ENCODE data around the gene TNIP2.

The TNIP2 gene

DNA sequence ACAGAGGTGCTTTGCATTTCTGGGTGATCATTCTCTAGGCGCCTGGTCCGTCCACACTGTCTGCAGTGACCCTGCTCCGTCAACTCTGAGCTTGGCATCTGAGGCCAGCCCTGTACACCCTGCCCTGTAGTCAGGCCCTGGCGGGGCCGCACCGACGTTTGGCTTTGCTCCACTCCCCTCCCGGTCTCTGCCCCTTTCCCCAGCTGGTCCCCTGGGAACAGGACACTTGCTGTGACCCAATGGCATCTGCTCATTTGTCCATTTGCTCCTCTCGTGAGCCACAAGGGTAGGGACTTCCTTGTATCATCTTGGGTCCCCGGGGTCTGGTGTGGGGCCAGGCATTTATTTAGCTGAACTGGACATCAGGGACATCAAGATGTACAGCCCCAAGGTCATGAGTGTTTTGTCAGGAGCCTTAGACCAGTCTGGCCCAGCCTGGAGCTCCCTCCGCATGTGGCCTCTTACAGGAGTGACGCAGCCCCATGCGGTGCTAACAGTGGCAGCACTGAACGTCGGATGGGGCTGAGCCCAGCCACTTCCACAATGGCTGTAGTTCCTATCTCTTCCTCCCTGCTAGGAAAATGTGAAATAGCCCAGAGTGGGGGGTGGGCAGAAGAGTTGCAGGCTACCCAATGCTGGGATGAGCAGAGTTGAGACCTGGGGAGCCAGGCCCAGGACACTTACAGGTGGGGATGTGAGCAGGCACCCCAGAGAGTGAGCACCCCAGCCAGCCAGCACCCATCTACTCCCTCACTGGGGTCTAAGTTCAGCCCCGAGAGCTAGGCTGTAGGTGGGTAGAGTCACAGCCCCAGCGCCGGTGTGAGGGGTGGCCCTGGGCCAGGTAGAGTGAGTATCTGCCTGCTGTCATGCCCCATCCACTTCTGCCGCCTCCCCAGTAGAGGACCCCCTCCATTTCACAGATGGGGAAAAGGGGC is 34.7 kb upstream of the TNIP2 start:
- H3K9me3 ChIP-seq (ENCODE audit: control insufficient read depth, low read length) = no peaks in the 10 kb centered on the region
- H2BK12ac ChIP-seq (ENCODE audit: low read length in 2 of 2) = peak overlapping the region in 1 of 2 experiments; percentile 34
- no peak overlapping the region for H3K23ac ChIP-seq (ENCODE audit: low read length in 2 of 2)
- peaks cover 0 to 3% of the 10 kb centered on the region in 2 experiments for H3K36me3 ChIP-seq (ENCODE audit: control insufficient read depth in 1 of 2, insufficient read depth in 2 of 2, low read depth in 1 of 2, low read length in 2 of 2)
- 80% methylated on average over 19 of the region's 19 CpGs for WGBS
- H4K91ac ChIP-seq (ENCODE audit: low read length) = peak overlapping the region; percentile 21
- no peaks in the 10 kb centered on the region for H3K79me1 ChIP-seq (replicated peaks; ENCODE audit: low read length, poor library complexity, severe bottlenecking)
- H3K18ac ChIP-seq (ENCODE audit: low read depth in 1 of 2, low read length in 2 of 2) = no peak overlapping the region
- H4K8ac ChIP-seq (ENCODE audit: low read length) = no peak overlapping the region
- H2AK5ac ChIP-seq (ENCODE audit: low read length, severe bottlenecking) = no peak overlapping the region
- H3K4me3 ChIP-seq (ENCODE audit: insufficient read depth in 1 of 2, low read depth in 1 of 2, low read length in 2 of 2) = no peak overlapping the region
- no peak overlapping the region for H3K14ac ChIP-seq (ENCODE audit: low read length in 2 of 2)
- H3K4me1 ChIP-seq (ENCODE audit: control insufficient read depth, insufficient read depth, low read depth, low read length) = peaks cover 36% of the 10 kb centered on the region
- H2BK120ac ChIP-seq (ENCODE audit: low read depth, low read length) = no peak overlapping the region
- no peak overlapping the region for H3K4ac ChIP-seq (ENCODE audit: low read depth in 1 of 2, low read length in 2 of 2)
- H3K9ac ChIP-seq (ENCODE audit: low read length) = no peak overlapping the region
- H2BK15ac ChIP-seq (ENCODE audit: low read depth, poor library complexity, severe bottlenecking) = no peak overlapping the region
- H3K27ac ChIP-seq (ENCODE audit: low read length, poor library complexity, severe bottlenecking) = no peak overlapping the region
- no peak overlapping the region for H3K4me2 ChIP-seq (ENCODE audit: low read length, poor library complexity, severe bottlenecking)
- H2AFZ ChIP-seq (ENCODE audit: low read depth, low read length) = no peak overlapping the region
- no peak overlapping the region for H2BK5ac ChIP-seq (ENCODE audit: low read depth, low read length, poor library complexity, severe bottlenecking)
- no peaks in the 10 kb centered on the region for H3K27me3 ChIP-seq (ENCODE audit: control insufficient read depth in 1 of 2, insufficient read depth in 1 of 2, low read length in 2 of 2)
- no peak for DNase-seq

- Histone ChIP-seq H2BK120ac (ENCODE audit: low read depth, low read length) (no peak overlapping the region), H3K4me2 (ENCODE audit: low read length, poor library complexity, severe bottlenecking) (no peak overlapping the region), H3K9me3 (ENCODE audit: control insufficient read depth, low read length) (no peaks in the 10 kb centered on the region), H3K27me3 (ENCODE audit: control insufficient read depth in 1 of 2, insufficient read depth in 1 of 2, low read length in 2 of 2) (no peaks in the 10 kb centered on the region), H2BK12ac (ENCODE audit: low read length in 2 of 2) (peak overlapping the region; percentile 19), H2AFZ (ENCODE audit: low read depth, low read length) (no peak overlapping the region), H4K8ac (ENCODE audit: low read length) (no peak overlapping the region), H3K23ac (ENCODE audit: low read length in 2 of 2) (no peak overlapping the region), H3K79me1 (replicated peaks; ENCODE audit: low read length, poor library complexity, severe bottlenecking) (no peaks in the 10 kb centered on the region), H2BK5ac (ENCODE audit: low read depth, low read length, poor library complexity, severe bottlenecking) (no peak overlapping the region), H4K91ac (ENCODE audit: low read length) (peak overlapping the region; percentile 54), H3K14ac (ENCODE audit: low read length in 2 of 2) (no peak overlapping the region), H3K27ac (ENCODE audit: low read length, poor library complexity, severe bottlenecking) (no peak overlapping the region), H3K4ac (ENCODE audit: low read depth in 1 of 2, low read length in 2 of 2) (no peak overlapping the region), H3K4me1 (ENCODE audit: control insufficient read depth, insufficient read depth, low read depth, low read length) (peaks cover 27% of the 10 kb centered on the region), H3K4me3 (ENCODE audit: insufficient read depth in 1 of 2, low read depth in 1 of 2, low read length in 2 of 2) (no peak overlapping the region), H3K36me3 (ENCODE audit: control insufficient read depth in 1 of 2, insufficient read depth in 2 of 2, low read depth in 1 of 2, low read length in 2 of 2) (no peaks in the 10 kb centered on the region), H2BK15ac (ENCODE audit: low read depth, poor library complexity, severe bottlenecking) (peak overlapping the region; percentile 9), H3K18ac (ENCODE audit: low read depth in 1 of 2, low read length in 2 of 2) (no peak overlapping the region), H2AK5ac (ENCODE audit: low read length, severe bottlenecking) (no peak overlapping the region), H3K9ac (ENCODE audit: low read length) (no peak overlapping the region)
- WGBS = 86% methylated on average over 14 of the region's 24 CpGs
- no peak for DNase-seq
Observed at GRCh38 chr4:2789793-2790582, 33.9 kb upstream of the TNIP2 start.

DNA sequence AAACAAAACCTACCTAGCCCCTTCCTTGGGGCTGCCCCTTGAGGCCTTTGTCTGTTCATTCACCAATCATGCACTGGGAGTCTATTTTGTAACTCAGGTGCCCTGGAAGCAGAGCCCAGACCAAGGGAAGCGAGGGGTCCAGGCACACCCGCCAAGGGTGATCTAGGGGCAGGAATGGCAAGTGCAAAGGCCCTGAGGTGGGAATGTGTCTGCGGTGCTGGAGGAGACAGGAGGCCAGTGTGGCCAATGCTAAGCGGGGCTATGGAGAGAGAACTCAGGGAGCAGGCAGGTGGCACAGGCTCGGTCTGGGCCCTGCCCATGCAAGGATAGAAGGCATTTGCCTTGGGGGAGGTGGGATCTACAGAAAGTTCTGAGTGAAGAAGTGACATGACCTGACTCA is 33.2 kb upstream of the TNIP2 start:
- Histone ChIP-seq H2BK5ac (ENCODE audit: low read depth, low read length, poor library complexity, severe bottlenecking) (no peak overlapping the region), H3K18ac (ENCODE audit: low read depth in 1 of 2, low read length in 2 of 2) (no peak overlapping the region), H3K4ac (ENCODE audit: low read depth in 1 of 2, low read length in 2 of 2) (no peak overlapping the region), H3K4me3 (ENCODE audit: insufficient read depth in 1 of 2, low read depth in 1 of 2, low read length in 2 of 2) (no peak overlapping the region), H3K9ac (ENCODE audit: low read length) (no peak overlapping the region), H2BK12ac (ENCODE audit: low read length in 2 of 2) (no peak overlapping the region), H4K8ac (ENCODE audit: low read length) (no peak overlapping the region), H4K91ac (ENCODE audit: low read length) (peak overlapping the region; percentile 54), H3K9me3 (ENCODE audit: control insufficient read depth, low read length) (no peaks in the 10 kb centered on the region), H3K23ac (ENCODE audit: low read length in 2 of 2) (no peak overlapping the region), H3K14ac (ENCODE audit: low read length in 2 of 2) (no peak overlapping the region), H3K4me1 (ENCODE audit: control insufficient read depth, insufficient read depth, low read depth, low read length) (peaks cover 21% of the 10 kb centered on the region), H2AK5ac (ENCODE audit: low read length, severe bottlenecking) (no peak overlapping the region), H2BK120ac (ENCODE audit: low read depth, low read length) (no peak overlapping the region), H3K79me1 (replicated peaks; ENCODE audit: low read length, poor library complexity, severe bottlenecking) (no peaks in the 10 kb centered on the region), H3K27me3 (ENCODE audit: control insufficient read depth in 1 of 2, insufficient read depth in 1 of 2, low read length in 2 of 2) (no peaks in the 10 kb centered on the region), H2AFZ (ENCODE audit: low read depth, low read length) (no peak overlapping the region), H2BK15ac (ENCODE audit: low read depth, poor library complexity, severe bottlenecking) (no peak overlapping the region), H3K36me3 (ENCODE audit: control insufficient read depth in 1 of 2, insufficient read depth in 2 of 2, low read depth in 1 of 2, low read length in 2 of 2) (no peaks in the 10 kb centered on the region), H3K27ac (ENCODE audit: low read length, poor library complexity, severe bottlenecking) (no peak overlapping the region), H3K4me2 (ENCODE audit: low read length, poor library complexity, severe bottlenecking) (no peak overlapping the region)
- 95% methylated on average over 5 of the region's 5 CpGs for WGBS
- no peak for DNase-seq

DNA sequence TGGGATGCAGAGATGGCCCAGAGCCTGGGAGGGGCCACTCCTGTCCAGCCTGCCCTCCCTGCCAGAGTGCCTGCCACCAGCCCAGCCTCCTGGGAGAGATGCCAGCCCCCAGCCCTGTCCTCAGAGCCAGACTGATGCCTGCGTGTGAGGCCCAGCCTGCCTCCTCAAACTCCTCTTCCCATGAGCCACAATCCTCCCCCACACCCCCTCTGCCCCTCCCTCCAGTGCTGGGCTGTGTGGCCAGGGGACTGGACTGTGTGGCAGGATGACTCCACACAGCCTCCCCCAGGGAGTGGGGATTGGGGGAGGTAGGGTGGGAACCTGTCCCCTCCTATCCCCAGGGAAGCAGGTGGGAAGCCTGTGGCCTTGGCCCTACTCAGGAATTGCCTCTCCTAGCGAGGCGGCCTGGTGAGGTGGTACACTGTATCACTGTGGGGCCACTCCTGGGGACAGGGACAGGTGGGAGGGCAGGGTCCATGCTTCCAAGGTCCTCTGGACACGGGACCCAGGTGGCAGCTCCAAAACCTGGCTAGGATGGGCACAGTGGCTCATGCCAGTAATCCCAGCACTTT is 32.5 kb upstream of the TNIP2 start:
- Histone ChIP-seq H3K9ac (ENCODE audit: low read length) (no peak overlapping the region), H3K9me3 (ENCODE audit: control insufficient read depth, low read length) (no peaks in the 10 kb centered on the region), H4K91ac (ENCODE audit: low read length) (no peak overlapping the region), H3K4me1 (ENCODE audit: control insufficient read depth, insufficient read depth, low read depth, low read length) (peaks cover 13% of the 10 kb centered on the region), H3K14ac (ENCODE audit: low read length in 2 of 2) (peak overlapping the region in 1 of 2 experiments; percentile 78), H4K8ac (ENCODE audit: low read length) (no peak overlapping the region), H2BK120ac (ENCODE audit: low read depth, low read length) (no peak overlapping the region), H3K23ac (ENCODE audit: low read length in 2 of 2) (no peak overlapping the region), H3K36me3 (ENCODE audit: control insufficient read depth in 1 of 2, insufficient read depth in 2 of 2, low read depth in 1 of 2, low read length in 2 of 2) (no peaks in the 10 kb centered on the region), H2BK5ac (ENCODE audit: low read depth, low read length, poor library complexity, severe bottlenecking) (no peak overlapping the region), H3K4me2 (ENCODE audit: low read length, poor library complexity, severe bottlenecking) (no peak overlapping the region), H3K27me3 (ENCODE audit: control insufficient read depth in 1 of 2, insufficient read depth in 1 of 2, low read length in 2 of 2) (peaks cover 0 to 4% of the 10 kb centered on the region in 2 experiments), H3K4ac (ENCODE audit: low read depth in 1 of 2, low read length in 2 of 2) (no peak overlapping the region), H2AK5ac (ENCODE audit: low read length, severe bottlenecking) (no peak overlapping the region), H3K18ac (ENCODE audit: low read depth in 1 of 2, low read length in 2 of 2) (peak overlapping the region in 1 of 2 experiments; percentile 28), H2BK15ac (ENCODE audit: low read depth, poor library complexity, severe bottlenecking) (no peak overlapping the region), H2AFZ (ENCODE audit: low read depth, low read length) (no peak overlapping the region), H3K4me3 (ENCODE audit: insufficient read depth in 1 of 2, low read depth in 1 of 2, low read length in 2 of 2) (no peak overlapping the region), H3K79me1 (replicated peaks; ENCODE audit: low read length, poor library complexity, severe bottlenecking) (no peaks in the 10 kb centered on the region), H2BK12ac (ENCODE audit: low read length in 2 of 2) (peak overlapping the region; percentile 49 to 74), H3K27ac (ENCODE audit: low read length, poor library complexity, severe bottlenecking) (no peak overlapping the region)
- 87% methylated on average over 3 of the region's 4 CpGs for WGBS
- DNase-seq = no peak
